ENCODE results near the gene OSCP1. TPM values are rescaled to one million over a fixed set of nuclear protein-coding genes. Genes with fewer than 3 reads are reported as not detected.

Gene OSCP1
- total RNA-seq, 1 donor: 3.2 TPM

DNA sequence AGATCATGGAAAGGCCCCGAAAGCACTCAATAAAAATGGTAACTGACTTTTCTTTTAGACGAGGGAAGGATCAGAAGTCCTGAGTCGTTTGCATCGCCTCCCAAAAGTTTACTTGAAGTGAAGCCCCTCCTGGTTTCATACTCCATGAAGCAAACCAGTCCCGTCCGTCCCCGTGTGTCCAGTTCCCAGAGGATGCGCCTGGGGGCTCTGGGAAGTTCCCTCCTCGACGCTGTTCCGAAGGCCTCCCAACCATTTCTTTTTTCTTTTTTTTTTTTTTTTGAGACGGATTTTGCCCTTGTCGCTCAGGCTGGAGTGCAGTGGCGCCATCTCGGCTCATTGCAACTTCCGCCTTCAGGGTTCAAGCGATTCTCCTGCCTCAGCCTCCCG is 661 bp upstream of the OSCP1 start:
- no peak for DNase-seq (ENCODE audit: low read depth in 2 of 3, low spot score in 2 of 3)

DNA sequence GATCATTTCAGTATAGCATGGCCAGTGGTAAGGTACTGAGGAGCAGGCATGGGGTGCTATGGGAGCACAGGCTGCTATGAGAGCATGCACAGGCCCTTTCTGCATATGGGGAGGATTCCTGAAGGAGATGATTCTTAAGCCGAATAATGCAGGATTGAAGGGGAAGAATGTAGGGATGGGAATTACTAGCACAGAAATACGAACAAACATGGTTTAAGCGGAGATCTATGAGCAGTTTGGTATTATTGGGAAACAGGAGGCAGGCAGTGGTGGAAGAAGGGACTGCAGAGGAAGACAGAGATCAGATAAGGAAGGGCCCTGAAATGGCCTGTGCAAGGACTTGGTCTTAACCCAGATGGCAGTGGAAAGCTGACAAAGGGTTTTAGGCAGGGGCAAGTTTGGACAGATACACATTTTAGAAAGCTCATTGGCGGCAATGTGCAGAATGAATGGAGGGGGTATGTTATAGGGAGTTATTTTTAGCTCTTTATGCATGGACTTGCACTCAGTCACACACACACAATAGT is 1.7 kb downstream of the OSCP1 start:
- DNase-seq (ENCODE audit: low read depth in 2 of 3, low spot score in 2 of 3): no peak

DNA sequence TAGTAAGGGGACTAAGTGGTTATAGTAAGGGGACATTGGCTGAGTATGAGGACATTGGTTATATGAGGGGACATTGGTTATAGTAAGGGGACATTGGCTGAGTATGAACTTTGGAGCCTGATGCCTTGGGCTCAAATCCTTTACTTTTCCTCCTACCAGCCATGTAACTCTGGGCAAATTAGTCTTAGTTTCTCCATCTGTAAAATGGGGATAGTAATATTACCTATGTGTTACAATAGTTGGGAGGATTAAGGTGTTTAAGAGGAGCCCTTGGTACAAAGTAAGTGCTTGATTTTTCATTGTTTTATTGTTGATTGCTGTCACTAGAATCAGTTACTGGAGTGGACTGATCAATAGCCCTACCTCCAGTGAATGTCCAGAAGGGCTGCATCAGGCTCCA is 2.8 kb downstream of the OSCP1 start:
- no peak for DNase-seq (ENCODE audit: low read depth in 2 of 3, low spot score in 2 of 3)

DNA sequence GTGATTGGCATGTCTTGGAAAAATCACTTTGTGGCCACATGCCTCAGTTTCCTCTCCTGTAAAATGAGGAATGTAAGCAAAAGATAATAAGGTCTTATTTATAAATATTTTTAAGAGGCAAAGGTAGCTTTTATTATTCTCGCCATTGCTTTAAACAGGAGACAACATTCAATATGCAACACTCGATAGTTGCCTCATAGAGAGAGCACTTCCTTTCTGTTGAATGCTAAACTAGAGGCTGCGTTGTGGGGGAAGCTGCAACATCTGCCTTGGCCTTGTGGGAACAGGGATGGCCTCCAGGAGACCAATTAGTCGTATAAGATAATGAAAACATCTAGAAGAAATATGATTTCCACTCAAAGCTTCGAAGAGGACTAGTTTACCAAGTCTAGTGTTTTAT is 3.5 kb downstream of the OSCP1 start:
- DNase-seq (ENCODE audit: low read depth in 2 of 3, low spot score in 2 of 3): peak in 1 of 3 donors; percentile 15

DNA sequence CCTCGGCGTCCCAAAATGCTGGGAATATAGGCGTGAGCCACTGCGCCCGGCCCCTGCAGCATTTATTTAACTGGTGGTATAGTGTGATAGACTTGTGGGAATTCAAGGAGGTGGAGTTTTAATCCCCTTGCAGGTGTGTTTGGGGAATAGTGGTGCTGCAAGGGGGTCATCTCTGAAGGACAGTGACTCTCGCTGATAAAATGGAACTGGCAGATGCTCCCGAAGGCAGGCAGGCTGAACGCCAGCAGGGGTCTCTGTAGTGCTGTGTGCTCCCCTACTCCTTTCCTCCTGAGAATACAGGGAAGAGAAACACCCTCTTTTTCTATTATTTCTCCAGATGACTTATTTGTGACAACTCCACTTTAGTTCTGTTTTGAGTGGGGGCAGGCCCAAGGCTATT is 4.0 kb downstream of the OSCP1 start:
- DNase-seq (ENCODE audit: low read depth in 2 of 3, low spot score in 2 of 3): peak in 1 of 3 donors; percentile 51

DNA sequence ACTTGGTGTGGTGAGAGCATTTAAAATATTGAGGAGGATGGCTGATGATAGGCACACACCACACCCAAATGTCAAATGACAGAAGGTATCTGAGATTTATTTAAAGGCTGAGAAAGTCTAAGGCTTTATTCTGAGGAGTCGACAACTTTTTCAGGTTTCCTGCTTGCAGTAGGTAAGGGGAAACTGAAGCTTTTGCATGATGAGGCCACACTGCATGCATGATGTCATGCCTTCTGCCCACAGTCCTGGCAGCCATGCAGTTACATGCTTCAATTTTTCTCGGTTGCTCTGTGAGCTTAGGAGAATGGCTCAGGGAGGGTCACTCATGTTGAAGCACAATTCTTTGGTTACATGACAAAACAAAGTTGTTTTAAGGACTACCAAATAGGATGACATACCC is 7.0 kb downstream of the OSCP1 start:
- DNase-seq (ENCODE audit: low read depth in 2 of 3, low spot score in 2 of 3): no peak

DNA sequence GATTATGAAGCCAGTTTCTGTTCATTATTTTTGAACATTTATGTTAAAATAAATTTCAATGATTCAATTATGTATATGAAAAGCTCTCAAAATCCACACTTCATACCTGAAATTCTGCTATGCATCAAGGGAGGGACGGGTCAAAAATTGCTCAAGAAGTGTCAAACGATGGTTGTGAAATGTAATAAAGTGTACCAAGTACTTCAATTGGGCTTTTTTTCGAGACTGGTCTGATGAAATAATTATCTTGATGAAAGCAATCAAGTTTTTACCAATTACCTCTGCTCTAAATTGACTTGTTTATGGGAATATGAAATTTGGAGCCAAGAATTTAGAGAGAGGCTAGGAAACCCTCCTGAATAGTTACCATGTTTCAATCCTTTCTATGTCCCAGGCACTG is 7.9 kb downstream of the OSCP1 start:
- no peak for DNase-seq (ENCODE audit: low read depth in 2 of 3, low spot score in 2 of 3)

DNA sequence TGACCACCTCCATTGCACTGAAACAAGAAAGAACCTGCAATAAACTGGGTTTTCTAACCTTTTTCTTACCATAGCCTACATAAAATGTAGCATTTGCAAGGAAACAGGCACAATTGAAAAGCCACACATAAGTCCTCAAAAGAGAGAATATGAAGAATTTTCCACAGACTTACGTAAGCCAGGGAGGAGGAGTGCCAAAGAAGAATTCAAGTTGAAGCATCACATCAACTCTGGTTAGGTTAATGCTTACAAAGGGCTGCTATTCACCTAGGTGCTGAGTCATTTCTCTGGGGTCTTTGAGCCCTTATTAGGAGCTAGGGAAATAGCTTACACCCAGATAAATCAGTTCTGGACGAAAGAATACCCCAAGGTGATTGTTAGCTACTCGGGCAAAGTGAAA is 9.6 kb downstream of the OSCP1 start:
- DNase-seq (ENCODE audit: low read depth in 2 of 3, low spot score in 2 of 3): no peak

DNA sequence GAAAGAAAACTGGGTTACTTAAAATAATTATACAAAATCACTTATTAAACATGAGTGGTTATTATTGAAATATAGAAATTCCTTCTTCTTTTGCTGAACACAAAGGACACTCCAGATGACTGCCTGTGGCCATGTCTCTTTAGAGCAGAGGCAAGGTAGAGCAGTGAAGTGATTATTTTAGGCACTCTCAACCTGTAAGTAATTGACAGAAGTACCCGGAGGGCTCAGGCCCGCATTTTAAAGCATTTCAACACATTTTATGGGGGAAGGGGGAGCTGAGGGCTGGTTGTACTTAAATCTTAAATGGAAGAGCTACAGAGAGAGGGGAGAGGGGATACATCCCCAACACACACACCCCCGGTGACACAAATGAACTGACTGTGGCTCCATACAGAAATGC is 10.2 kb downstream of the OSCP1 start:
- no peak for DNase-seq (ENCODE audit: low read depth in 2 of 3, low spot score in 2 of 3)

DNA sequence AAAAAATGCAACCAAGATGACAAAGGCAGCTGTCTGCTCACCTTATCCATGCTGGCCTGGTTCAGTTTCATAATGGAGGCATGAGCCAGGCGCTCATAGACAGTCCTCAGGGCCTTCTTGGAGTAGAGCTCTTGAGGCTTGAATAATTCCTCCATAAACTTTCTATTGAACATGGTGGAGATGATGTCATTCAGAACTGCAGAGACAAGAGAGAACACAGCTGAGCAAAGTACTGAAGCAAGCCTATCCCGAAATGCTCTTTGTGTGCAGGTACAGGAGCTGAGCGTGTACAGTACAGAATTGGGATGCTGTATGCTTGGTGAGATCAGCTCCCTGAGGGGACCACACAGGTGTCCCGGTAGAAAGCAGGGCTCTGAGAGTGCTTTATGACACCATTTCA is 11.5 kb downstream of the OSCP1 start:
- DNase-seq (ENCODE audit: low read depth in 2 of 3, low spot score in 2 of 3): no peak

DNA sequence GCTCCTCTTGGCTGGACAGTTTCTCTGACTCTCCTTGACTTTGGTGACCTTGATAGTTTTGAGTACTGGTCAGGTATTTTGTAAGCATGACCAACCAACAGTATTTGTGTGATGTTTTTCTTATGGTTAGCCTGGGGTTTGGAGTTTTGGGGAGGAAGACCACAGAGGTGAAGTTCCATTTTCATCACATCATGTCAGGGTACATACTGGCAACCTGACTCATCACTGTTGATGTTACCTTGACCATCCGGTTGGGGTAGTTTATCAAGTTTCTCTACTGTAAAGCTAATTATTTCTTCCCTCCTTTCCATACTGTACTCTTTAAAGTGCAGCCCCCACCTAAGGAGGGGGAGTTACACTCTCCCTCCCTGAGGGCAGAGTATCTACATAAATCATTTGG is 13.4 kb downstream of the OSCP1 start:
- no peak for DNase-seq (ENCODE audit: low read depth in 2 of 3, low spot score in 2 of 3)

DNA sequence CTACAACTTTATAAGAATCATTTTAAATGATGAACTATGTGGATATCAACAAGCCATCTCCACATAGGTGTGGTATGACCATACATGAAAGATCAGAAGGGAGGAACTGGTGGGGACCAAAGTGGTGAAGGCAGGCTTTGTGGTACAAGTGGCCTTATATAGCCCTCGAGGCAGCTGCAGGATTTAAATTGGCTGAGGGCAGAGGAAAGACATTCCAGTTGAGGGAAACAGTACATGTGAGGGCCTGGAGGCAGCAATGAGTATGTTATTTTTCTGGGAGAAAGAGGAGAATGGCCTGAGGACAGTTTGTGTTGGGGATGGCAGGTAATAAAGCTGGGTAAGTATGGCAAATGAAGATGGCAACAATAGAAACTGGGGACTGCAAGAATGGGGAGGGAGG is 17.1 kb downstream of the OSCP1 start:
- DNase-seq (ENCODE audit: low read depth in 2 of 3, low spot score in 2 of 3): no peak

DNA sequence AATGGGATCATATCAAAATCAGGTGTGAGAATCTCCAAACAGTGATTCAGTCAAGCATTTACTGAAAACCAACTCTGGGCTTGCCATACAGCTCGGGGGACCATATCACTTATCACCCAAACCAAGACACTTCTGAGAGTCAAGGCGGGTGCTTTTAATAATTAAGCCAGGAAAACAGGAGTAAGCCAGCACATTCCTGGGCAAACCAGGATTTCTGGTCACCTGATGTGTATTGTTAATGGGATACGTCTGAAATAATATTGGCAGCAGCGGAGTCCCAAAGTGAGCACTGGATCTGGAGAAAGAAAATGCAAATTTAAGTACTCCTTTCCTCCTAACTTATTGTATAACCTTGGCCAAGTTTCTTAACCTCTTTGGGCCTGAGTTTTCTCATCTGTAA is 17.6 kb downstream of the OSCP1 start:
- no peak for DNase-seq (ENCODE audit: low read depth in 2 of 3, low spot score in 2 of 3)

DNA sequence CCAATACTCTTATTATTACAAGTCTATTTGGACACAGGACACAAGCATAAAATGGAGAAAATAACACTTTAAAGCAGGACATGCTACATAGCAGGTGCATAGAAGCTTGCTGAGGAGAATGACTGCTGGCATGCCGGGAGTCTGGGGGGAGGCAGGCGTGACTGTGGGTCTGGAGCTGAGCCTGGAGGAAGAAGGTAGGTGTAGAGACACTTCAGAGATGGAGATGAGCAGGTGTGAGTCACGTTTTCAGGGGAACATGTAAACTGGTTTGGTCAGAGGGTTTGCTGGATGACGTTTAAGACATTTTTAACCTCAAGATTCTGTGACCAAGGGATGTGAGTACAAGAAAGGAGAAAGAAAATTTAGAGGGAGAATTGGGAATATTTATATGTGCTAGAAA is 24.5 kb downstream of the OSCP1 start:
- DNase-seq (ENCODE audit: low read depth in 2 of 3, low spot score in 2 of 3): no peak

DNA sequence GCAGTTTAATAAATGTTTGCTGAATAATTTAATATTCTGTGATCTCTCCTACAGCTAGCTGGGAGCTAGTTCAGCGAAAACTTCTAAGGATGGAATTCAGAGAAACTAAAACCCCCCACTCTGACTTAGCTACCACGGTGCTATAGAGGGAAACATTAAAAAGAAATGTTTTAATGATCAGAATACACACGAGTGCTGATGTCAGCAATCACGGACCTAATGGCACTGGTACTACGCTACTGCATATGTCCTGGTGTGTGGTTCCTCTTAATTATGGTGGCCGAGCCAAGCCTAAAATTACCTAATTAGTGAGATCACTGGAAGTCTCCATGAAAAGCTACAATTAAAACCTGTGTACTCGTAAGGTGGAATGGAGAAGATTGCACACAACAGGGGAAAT is 28.6 kb downstream of the OSCP1 start:
- no peak for DNase-seq (ENCODE audit: low read depth in 2 of 3, low spot score in 2 of 3)

DNA sequence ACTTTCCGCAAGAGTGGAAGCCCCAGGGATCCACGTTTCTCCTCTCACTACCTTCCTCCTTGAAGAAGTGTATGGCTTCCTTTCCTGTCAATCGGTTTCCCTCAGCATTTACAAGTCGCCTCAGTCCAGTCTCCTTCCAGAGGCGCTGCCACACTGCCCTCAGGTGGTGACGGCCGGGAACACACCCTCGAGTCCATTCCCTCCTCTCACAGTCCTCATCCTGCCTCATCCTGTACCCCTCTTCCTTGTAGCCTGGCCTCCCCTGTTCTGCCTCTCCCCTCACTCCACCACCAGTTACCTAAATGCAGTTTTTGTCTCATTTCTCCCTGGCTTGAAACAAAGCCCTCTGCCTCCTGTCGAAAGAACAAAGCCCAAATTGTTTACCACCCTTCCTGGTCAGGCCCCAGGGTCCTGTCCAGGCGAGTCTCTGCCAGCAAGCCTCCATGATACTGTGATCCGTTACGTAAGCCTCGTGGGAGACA is 29.4 kb downstream of the OSCP1 start:
- DNase-seq (ENCODE audit: low read depth in 2 of 3, low spot score in 2 of 3): peak; percentile 71 to 84 (median 78)

DNA sequence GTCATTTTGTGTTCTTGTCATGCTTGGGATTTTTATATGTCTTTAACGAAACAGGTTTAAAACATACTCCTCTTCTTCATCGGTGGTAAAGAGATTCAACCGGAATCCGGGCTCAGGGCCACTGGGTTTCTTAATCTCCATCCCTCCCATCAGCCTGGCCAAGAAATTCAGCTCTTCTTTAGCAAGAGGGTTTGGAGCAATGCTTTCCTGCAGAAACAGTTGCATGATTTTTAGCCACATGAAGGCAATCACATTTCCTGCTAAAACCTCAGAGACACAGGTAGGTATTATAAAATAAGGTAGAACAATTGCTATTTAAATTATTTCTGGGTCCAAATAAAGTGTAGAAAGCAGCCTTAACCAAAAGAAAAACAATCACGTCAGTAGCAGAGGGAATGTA is 29.8 kb downstream of the OSCP1 start:
- no peak for DNase-seq (ENCODE audit: low read depth in 2 of 3, low spot score in 2 of 3)

DNA sequence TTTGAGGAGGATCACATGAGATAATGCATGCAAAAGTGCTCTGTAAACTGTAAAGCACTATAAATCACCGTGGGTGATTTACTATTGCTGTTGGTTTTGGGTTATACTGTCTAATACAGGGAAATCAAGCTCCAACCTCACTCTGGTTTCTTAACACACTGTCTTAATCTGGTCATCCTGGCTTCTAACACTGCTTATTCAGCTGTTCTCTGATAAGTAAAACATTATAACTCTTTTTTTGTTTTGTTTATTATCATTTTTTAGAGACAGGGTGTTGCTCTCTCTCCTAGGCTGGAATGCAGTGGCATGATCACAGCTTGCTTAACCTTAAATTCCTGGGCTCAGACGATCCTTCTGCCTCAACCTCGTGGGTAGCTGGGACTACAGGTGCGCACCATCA is 30.7 kb downstream of the OSCP1 start:
- DNase-seq (ENCODE audit: low read depth in 2 of 3, low spot score in 2 of 3): no peak

DNA sequence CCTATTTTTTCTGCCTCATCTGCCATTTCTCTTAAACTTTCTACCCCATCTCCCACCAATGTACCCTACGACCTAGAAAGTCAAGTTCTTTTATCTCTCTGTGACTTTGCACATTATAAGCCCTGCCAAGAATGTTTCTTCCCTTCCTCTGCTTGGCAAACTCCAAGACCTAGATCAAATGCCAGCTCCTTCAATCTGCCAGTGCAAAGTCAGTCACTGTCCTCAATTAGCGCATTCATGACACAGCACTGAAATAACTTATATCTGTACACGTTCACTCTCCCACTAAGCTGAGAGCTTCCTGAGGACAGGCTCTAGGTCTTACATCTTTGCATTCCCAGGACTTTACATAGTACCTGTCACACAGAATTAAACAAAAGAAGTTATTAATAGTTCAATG is 31.1 kb downstream of the OSCP1 start:
- DNase-seq (ENCODE audit: low read depth in 2 of 3, low spot score in 2 of 3): no peak

DNA sequence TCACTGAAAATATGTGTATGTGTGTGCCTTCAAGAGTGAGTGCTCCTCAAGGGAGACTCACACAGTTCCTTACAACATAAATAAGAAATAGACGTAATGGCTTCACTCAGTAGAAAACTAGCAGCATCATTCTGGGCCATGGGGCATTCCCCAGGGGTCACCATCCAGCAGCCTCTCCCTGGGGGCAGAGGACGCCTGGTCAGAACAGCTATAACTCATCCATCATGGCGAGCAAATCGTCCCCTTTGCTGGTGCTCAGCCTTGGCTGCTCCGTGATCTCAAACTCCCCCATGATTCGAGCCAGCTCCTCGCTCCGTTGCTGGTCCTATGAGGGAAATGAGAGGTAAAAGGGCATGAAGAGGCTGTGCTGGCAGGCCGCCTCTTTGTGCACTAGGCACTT is 32.3 kb downstream of the OSCP1 start:
- no peak for DNase-seq (ENCODE audit: low read depth in 2 of 3, low spot score in 2 of 3)

DNA sequence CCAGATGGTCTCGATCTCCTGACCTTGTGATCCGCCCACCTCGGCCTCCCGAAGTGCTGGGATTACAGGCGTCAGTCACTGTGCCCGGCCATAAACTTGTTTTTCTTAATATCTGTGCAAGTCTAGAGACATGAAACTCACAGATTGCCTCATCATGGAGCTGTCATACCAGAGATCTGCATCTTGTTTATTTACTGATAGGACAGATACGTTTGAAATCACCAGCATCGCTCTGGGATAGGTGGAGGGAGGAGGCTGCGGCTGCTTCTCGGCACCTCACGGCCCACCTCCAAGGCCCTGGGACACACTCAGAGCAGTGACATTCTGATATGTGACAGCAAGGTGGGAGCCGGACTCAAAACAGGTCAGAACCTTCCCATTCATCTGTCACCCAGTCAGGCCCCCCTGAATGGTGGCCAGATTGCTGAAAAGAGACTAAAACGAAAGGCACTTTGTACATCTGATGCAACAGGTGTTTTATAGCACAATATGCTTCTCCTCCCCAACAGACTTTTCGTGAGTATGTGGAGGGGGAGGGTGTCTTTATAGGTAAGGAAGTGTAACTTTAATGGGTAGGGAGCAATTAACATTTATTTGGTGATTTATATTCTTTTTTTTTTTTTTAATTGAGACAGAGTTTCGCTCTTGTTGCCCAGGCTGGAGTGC is 34.5 kb downstream of the OSCP1 start:
- no peak for DNase-seq (ENCODE audit: low read depth in 2 of 3, low spot score in 2 of 3)

DNA sequence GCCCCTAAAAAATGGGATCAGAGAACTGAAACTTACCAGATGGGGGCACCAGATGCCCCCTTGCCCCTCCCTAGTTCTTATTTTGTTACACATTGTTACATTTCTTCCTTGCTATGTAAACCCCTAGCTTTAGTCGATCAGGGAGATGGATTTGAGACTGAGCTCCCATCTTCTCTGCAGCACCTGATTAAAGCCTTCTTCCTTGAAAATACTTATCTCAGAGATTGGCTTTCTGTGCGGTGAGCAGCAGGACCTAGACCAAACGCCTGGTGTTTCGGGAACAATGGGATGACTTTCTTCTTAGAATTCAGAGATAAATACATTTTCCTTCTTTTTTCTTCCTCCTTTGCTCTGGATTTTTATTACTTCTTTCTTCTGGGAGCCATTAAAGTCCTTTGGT is 35.9 kb downstream of the OSCP1 start:
- no peak for DNase-seq (ENCODE audit: low read depth in 2 of 3, low spot score in 2 of 3)

Data from hematopoietic multipotent progenitor cell (in vitro differentiated cells).